MG63 (cell line): ENCODE measurements around the gene COL23A1. TPM values are rescaled to one million over a fixed set of nuclear protein-coding genes. Genes with fewer than 3 reads are reported as not detected.

Experiments
- DNase-seq: peaks from one replicate; pipeline ENCODE4 v3.0.0-alpha.2; 2020
- H3K27me3 ChIP-seq: fragments of 250-450 bp; sonication (Bioruptor Pico); 2 replicates; pipeline ENCODE4 v1.5.1; 2020; ENCODE audit warnings: mild to moderate bottlenecking, moderate library complexity
- H3K36me3 ChIP-seq: fragments of 250-450 bp; sonication (Bioruptor Pico); 2 replicates; pipeline ENCODE4 v1.5.1; 2020; ENCODE audit warnings: mild to moderate bottlenecking, moderate library complexity
- H3K4me3 ChIP-seq: fragments of 250-450 bp; sonication (Bioruptor Pico); 2 replicates; pipeline ENCODE4 v1.5.1; 2020; ENCODE audit warnings: mild to moderate bottlenecking, moderate library complexity
- H3K9me3 ChIP-seq: fragments of 250-450 bp; sonication (Bioruptor Pico); 2 replicates; pipeline ENCODE4 v1.5.1; 2020; ENCODE audit warnings: mild to moderate bottlenecking, moderate library complexity
- total RNA-seq: library from RNA; depleted of rRNA; stranded (reverse); fragments of >200 nt; shearing (Covaris generic); gene quantifications from 2 replicates; pipeline ENCODE4 v1.2.3, GENCODE V29; 2014; ENCODE audit warnings: low replicate concordance

The COL23A1 gene
- total RNA-seq, 1 experiment from 2014 or later = 107 TPM

DNA sequence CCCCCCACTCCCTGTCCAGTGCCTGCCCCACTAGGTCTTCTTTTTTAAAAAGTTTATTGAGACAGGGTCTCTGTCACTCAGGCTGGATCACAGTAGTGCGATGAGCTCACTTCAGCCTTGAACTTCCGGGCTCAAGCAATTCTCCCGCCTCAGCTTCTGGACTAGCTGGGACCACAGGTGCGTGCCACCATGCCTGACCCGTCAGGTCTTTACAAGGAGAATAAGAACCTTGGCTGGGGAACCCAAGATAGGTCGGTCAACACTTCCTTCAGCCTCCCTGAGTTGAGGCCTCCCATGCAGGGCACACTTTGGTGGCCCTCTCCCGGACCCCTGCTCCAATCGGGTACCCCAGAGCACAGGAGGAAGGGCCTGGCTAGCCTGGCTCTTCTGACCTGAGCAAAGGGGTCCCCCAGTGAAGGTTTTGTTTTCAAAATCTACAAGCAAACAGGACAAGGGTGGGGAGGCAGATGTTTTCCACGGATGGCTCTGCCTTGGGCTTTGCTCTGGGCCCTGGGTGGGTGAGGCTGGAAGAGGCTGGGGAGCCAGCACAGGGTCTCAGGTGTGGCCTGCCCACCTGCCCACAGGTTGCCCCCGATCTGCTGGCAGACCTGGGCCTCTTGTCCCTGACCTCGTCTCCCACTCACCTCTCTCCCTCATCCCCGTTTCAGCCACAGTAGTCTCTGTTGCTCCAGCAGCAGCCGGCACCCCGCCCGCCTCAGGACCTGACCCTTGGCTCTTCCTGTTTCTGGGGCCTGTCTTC lies 248.9 kb downstream of the COL23A1 start:
- no peaks in the 10 kb centered on the region for H3K9me3 ChIP-seq
- DNase-seq = no peak
- no peaks in the 10 kb centered on the region for H3K27me3 ChIP-seq
- peaks cover 33% of the 10 kb centered on the region for H3K36me3 ChIP-seq
- no peak overlapping the region for H3K4me3 ChIP-seq

DNA sequence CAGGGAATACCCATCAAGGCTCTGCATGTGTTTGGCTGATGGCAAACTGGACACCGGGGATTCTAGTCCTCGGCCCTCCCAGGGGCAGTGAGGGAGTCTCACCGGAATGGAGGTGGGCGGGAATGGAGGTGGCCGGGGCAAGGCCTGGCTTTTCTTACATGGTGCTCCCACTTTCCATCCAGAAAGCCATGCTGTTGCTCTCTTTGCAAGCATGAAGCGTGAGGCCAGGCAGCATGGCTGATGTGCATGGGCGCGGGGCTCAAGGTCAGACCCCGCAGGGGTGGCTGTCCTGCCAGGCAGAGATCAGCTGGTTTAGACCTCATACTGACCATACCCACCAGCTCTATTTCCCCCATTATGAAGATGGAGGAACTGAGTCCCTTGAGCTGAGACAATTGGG lies 249.6 kb downstream of the COL23A1 start:
- no peaks in the 10 kb centered on the region for H3K27me3 ChIP-seq
- no peaks in the 10 kb centered on the region for H3K9me3 ChIP-seq
- H3K4me3 ChIP-seq = no peak overlapping the region
- no peak for DNase-seq
- peaks cover 35% of the 10 kb centered on the region for H3K36me3 ChIP-seq

DNA sequence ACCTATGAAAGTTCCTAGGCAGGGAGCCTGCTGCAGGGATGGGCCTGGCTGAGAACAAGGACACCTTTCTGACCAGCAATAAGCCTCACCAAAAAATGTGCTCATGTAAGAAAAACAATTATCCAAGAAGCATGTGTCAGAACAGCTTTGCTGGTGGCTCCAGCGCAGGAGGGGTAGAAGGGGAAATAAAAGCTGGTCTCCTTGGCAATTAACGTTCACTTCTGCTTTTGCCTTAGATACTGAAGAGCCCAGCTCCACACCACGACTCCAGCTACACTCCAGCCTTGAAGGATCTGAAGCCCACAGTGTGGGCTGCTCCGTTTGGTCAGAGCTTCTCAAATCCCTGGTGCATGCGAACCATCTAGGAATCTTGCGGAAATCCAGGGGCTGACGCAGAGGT lies 250.0 kb downstream of the COL23A1 start:
- DNase-seq = no peak
- H3K9me3 ChIP-seq = no peaks in the 10 kb centered on the region
- no peak overlapping the region for H3K4me3 ChIP-seq
- no peaks in the 10 kb centered on the region for H3K27me3 ChIP-seq
- peaks cover 35% of the 10 kb centered on the region for H3K36me3 ChIP-seq

DNA sequence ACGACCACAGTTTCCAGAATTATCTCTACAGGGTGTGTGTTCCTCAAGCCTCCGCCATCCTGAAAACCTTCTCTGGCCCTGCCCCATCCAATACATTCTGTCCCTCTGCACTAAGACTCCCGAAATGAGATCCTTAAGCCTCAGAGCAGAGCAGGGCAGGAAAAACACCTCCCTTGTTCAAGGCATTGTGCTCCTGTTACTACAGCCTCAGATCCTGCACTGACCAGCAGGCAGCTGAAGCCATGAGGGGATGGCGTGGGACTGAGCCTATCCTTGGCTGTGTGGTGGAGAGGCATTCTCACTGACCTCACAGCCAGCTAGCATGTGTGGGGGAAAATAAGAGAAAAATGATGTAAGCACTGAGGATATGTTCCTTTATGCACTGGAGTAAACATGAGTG lies 250.9 kb downstream of the COL23A1 start:
- Histone ChIP-seq H3K36me3 (peaks cover 32% of the 10 kb centered on the region), H3K27me3 (no peaks in the 10 kb centered on the region), H3K4me3 (no peak overlapping the region), H3K9me3 (no peaks in the 10 kb centered on the region)
- DNase-seq = no peak

DNA sequence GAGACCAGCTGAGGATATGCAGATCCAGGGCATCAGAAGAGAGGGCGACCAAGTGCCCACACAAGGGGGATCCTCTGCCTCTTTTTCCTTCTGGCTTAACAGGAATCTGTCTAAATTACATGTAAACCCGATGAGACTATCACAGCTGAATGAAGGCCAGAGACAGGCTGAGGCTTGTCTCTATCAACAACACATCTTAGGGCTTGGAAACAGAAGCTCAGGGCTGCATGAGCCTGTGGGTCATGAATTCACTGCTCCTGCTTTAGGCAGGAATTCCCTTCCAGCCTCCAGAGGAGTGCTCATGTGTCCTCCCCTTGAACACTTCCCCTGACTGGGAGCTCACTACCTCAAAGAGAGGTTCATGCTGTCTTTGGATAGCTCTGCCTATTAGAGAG lies 251.4 kb downstream of the COL23A1 start:
- DNase-seq = peak; percentile 44

DNA sequence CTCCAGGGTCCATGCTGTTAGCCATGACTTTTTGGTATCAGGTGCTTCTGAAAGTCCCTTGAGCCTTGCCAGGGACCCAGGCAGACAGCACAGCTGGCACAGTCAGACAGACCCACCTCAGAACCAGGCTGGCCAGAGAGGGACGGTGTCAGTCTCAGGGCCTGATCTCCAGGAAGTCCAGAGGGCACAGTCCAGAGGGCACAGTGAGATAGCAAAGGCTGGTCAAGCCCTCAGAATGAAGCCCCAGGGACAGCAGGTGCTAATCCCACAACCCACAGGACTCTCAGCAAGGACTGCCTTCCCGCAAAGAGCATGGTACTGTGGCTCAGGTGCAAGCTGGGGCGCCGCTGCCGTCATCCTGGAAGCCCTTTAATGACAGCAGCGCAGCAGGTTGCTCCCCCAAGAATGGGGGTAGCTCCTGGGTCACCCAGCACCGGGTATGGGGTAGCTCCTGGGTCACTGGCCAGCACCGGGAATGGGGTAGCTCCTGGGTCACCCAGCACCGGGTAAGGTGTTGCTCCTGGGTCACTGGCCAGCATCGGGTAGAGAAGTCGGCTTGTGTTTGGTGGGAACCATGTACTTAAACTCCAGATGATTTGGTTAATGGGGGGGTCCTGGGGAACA lies 252.0 kb downstream of the COL23A1 start:
- Histone ChIP-seq H3K27me3 (no peaks in the 10 kb centered on the region), H3K4me3 (no peak overlapping the region), H3K36me3 (peaks cover 25% of the 10 kb centered on the region), H3K9me3 (no peaks in the 10 kb centered on the region)
- DNase-seq = no peak

More for the DNA sequence above, 251.4 kb downstream of the COL23A1 start:
- peaks cover 27% of the 10 kb centered on the region for H3K36me3 ChIP-seq
- no peaks in the 10 kb centered on the region for H3K9me3 ChIP-seq
- H3K4me3 ChIP-seq = no peak overlapping the region
- H3K27me3 ChIP-seq = no peaks in the 10 kb centered on the region

DNA sequence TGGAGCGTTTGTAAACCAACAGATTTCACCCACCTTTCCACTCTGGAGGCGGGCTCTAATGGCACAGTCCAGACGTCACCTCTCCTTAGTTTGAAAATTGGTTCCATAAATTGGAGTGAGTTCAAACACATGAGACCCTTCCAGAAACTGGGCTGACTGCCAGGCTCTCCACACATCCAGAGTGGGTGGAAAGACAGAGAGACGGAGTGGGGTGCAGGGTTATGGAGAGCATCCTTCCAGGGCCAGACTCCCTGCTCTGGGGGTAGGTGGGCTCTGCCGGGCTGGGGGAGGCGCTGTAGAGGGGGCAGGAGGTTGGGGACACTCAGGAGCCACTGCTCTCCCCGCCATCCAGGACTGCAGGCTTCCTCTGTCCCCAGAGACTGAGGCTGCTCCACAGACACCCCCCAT lies 252.9 kb downstream of the COL23A1 start:
- H3K27me3 ChIP-seq = no peaks in the 10 kb centered on the region
- no peak for DNase-seq

DNA sequence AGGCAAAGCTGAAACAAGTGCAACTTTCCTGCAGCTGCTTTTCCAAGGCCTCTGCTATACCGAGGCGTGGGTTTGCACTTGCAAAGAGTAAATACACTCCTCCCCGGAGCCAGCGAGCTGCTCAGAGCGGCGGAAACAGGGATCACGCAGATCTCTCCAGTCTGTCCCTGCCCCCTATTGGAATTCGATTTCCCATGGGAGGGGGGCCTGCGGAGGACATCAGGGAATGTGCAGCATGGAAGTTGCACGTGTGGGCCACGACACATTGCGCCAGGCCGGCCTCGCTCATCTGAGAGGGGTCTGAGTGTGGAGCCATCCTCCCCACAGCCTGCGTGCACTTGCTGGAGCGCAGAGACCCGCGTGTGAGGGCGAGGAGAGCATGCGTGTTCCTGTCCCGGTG lies 253.3 kb downstream of the COL23A1 start:
- no peaks in the 10 kb centered on the region for H3K9me3 ChIP-seq
- H3K4me3 ChIP-seq = no peak overlapping the region
- H3K27me3 ChIP-seq = no peaks in the 10 kb centered on the region
- H3K36me3 ChIP-seq = peaks cover 20% of the 10 kb centered on the region
- no peak for DNase-seq

More for the DNA sequence above, 252.9 kb downstream of the COL23A1 start:
- peaks cover 23% of the 10 kb centered on the region for H3K36me3 ChIP-seq
- H3K9me3 ChIP-seq = no peaks in the 10 kb centered on the region
- no peak overlapping the region for H3K4me3 ChIP-seq

DNA sequence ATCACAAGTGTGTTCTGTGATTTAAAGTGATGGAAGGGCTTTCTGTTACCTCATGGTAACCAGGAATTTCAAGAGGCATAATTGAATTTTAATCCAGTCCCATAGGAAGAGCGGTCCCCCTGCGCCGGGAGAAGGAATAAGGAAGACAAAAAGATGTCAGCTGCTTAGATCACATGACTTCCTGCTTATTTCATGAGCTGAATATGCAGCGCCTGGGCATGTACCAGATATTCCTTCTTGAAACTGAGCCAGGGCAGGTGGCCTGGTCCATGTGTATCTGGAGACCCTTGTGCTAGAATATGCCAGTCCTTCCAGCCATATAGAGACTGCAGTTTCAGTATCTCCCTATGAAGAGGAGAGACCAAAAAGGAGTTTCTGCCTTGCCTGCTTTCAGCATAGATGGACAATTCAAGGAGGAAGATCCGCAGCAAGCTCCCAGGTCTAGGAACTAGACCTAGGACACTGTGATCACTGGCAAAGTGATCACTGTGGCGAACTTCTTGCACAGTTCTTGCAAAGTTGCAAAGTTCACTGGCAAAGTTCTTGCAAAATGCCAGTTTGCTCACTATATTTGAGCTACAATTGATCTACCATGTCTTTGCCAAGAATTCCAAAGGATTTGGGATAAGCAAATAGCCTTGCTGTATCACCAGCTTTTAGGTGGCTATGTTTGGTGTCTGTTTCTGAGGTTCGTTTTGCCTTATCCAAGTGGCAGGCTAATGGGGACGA lies 254.7 kb downstream of the COL23A1 start:
- DNase-seq = no peak
- Histone ChIP-seq H3K36me3 (peaks cover 15% of the 10 kb centered on the region), H3K9me3 (no peaks in the 10 kb centered on the region), H3K27me3 (no peaks in the 10 kb centered on the region), H3K4me3 (no peak overlapping the region)

DNA sequence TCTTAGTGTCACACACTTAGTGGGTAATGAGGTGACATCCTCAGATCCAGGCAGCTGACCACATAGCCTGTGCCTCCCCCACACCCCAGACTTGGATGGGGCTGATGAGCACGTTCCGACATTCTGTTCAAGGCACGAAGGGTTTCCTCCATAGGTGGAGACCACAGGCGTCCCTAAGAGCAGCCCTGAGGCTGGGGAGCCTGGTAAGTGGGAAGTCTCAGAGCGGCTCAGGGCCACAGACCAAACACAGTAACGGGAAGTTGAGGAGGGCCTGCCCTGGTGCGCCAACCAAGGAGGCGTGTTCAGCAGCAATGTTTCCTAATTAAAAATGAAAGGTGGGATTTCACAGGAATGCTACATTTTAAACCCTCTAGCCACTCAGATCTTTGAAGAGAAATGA lies 255.3 kb downstream of the COL23A1 start:
- peaks cover 13% of the 10 kb centered on the region for H3K36me3 ChIP-seq
- no peak overlapping the region for H3K4me3 ChIP-seq
- no peaks in the 10 kb centered on the region for H3K27me3 ChIP-seq
- no peaks in the 10 kb centered on the region for H3K9me3 ChIP-seq
- no peak for DNase-seq

DNA sequence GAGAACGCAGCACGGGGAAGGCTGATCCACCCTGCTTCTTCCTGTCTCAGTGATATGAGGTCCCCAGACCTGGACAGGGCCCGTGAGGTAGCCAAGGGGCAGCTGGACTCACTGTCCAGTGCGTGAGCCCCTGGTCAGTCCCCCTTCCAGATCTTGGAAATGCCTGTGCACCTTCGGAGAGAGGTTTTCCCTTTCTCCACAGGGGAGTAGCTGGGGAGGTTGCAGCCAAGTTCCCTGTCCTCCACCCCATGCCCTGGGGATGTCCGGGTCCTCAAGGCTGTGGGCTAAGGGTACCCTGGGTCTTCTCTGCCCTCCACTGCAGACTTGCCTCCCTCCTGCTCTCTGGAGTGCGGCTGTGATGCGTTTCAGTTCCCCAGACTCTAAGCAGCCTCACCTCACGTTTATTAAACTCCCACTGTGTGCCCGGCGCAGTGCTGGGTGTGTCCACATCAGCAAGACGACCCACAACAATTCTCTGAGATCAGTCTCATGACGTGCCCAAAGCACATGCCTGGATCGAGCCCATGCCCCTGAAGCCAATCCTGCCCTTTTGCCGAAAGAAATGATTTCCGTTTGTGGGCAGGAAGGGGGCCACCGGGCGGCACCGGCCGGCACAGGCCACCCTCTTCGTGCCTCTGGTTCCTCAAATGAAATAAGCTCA lies 256.2 kb downstream of the COL23A1 start:
- peaks cover 8% of the 10 kb centered on the region for H3K36me3 ChIP-seq
- DNase-seq = no peak
- H3K9me3 ChIP-seq = no peaks in the 10 kb centered on the region
- no peaks in the 10 kb centered on the region for H3K27me3 ChIP-seq
- no peak overlapping the region for H3K4me3 ChIP-seq

DNA sequence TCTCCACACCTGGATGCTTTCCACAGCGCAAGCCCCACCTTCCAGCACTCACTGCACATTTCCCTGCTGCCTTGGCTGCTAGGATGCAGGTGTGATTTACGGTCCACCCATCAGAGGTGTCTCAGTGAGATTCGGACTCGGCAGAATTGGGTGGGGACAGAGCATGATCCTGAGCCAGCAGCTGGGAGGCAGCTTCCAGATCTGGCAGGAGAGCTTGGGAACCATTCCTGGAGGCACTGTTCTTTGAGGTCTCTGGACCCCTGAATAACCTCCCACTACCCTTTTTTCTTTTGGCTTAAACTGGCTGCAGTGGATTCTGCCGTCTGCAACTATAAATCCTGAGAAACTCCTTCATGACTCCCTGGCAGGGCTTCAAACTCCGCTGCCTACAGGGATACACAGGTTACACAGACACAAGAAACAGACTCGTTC lies 258.0 kb downstream of the COL23A1 start:
- DNase-seq = peak; percentile 58
- H3K27me3 ChIP-seq = no peaks in the 10 kb centered on the region
- H3K4me3 ChIP-seq = no peak overlapping the region
- peaks cover 3% of the 10 kb centered on the region for H3K36me3 ChIP-seq
- H3K9me3 ChIP-seq = no peaks in the 10 kb centered on the region

DNA sequence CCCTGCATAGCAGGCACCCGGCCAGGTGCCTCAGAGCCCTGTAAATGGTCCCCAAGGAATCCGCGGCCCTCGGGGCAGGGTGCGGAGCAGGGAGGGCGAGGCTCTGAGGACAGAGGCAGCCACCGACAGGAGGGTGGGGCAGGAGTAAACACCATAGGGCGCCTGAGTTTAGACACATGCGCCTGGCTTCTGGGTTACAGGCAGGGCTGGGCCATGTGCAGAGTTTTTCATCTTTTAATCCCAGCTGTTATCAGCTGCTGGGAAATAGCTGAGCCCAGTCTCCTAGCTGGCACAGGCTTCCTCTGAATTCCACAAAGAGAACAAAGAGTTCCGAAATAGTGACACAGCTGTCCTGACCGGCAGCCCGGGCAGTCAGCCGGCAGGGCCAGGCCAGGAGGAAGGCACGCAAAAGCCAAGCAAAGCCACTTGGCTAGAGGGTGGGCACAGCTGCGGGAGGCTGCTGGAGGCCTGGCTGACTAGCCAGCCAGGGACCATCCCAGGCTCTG lies 258.6 kb downstream of the COL23A1 start:
- H3K4me3 ChIP-seq = no peak overlapping the region
- no peaks in the 10 kb centered on the region for H3K27me3 ChIP-seq
- peaks cover 3% of the 10 kb centered on the region for H3K36me3 ChIP-seq
- H3K9me3 ChIP-seq = no peaks in the 10 kb centered on the region
- DNase-seq = peak; percentile 100

DNA sequence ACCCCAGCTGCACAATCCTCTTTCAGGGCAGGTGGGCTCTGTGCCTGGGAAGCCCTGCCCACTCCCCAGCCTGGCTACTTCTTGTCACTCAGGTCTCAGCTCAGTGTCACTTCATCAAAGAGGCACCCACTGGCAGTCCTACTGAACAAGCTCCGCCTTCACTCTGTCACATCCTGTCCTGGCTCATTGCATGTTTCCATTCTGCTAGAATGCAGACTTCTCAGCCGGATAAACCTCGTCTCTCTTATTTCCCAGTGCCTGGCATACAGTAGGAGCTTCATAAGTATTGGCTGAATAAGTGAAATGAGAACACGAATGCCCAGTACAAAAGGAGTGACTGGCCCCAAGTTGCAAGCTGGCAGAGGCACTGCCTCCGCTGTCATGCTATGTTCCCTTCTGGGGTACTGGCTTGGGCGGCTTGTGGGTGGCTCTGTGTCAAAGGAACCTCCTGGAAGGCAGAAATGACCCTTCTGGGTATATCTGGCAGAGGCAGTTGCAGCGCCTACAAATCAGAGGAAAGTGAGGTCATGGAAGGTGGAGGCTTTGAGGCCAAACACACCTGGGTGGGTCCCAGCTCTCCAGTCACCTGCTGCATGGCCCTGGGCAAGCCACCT lies 259.3 kb downstream of the COL23A1 start:
- no peak overlapping the region for H3K4me3 ChIP-seq
- no peaks in the 10 kb centered on the region for H3K27me3 ChIP-seq
- no peaks in the 10 kb centered on the region for H3K9me3 ChIP-seq
- H3K36me3 ChIP-seq = no peaks in the 10 kb centered on the region; the same call in none of the 2 replicates
- peak; percentile 84 for DNase-seq

DNA sequence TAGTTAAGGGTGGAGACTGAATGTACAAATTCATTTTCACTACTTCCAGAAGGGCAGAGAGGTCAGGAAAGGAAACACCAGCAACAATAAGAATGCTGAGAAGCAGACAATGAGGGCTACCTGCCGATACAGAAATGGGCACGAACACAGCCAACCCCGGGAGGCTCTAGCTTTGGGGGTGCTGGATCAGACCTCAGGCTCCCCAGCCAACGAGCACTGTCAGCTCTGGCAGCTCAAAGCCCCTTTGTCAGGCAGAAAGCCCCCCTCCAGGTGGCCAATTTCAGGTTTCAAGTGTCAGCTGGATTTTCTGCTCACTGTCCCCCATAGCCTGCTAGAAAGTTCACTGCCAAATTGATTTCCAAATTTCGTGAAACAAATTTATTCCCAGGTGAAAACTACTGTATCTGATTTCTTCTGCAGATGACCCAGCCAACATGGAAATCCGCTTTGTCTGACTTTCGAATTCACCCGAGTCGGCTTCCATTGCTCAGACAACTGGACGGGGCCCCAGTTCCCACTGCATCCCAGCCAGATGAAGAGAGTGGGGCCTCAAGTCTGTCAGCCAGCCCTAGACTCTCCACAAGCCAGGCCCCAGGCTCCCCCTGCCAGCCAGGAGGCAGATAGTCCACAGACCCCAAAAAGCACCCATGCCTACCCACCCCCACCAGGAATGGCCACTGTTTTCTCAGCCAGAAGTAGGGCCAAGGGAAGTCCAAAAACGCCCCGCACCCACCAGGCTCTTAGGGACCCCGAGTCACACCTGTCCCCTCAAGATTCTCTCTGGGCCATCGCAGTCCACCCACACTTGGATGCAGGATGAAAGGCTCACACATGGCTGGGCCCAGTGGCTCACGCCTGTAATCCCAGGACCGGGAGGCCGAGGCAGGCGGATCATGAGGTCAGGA lies 261.1 kb downstream of the COL23A1 start:
- Histone ChIP-seq H3K36me3 (no peaks in the 10 kb centered on the region; the same call in none of the 2 replicates), H3K4me3 (no peak overlapping the region), H3K9me3 (no peaks in the 10 kb centered on the region), H3K27me3 (no peaks in the 10 kb centered on the region)
- no peak for DNase-seq
